ENCODE measurements around the gene NFASC. TPM values are rescaled to one million over a fixed set of nuclear protein-coding genes. Genes with fewer than 3 reads are reported as not detected.

Gene NFASC
- total RNA-seq, 2 donors from 2014 or later = 0.11 to 1.8 TPM

- no peak for ATAC-seq
- Mint-ChIP-seq H3K9me3 (no peaks in the 10 kb centered on the region), H3K27ac (no peak overlapping the region), H3K36me3 (no peaks in the 10 kb centered on the region)
- DNase-seq (ENCODE audit: low spot score in 2 of 2) = no peak
Measured at GRCh38 chr1:204958317-204959307, 88.0 kb downstream of the NFASC start.

- H3K9me3 Mint-ChIP-seq = no peaks in the 10 kb centered on the region
- H3K36me3 Mint-ChIP-seq = no peaks in the 10 kb centered on the region
- H3K27ac Mint-ChIP-seq = no peak overlapping the region
- no peak for DNase-seq (ENCODE audit: low spot score in 2 of 2)
- no peak for ATAC-seq
Measured at GRCh38 chr1:204959374-204959773, 88.7 kb downstream of the NFASC start.

DNA sequence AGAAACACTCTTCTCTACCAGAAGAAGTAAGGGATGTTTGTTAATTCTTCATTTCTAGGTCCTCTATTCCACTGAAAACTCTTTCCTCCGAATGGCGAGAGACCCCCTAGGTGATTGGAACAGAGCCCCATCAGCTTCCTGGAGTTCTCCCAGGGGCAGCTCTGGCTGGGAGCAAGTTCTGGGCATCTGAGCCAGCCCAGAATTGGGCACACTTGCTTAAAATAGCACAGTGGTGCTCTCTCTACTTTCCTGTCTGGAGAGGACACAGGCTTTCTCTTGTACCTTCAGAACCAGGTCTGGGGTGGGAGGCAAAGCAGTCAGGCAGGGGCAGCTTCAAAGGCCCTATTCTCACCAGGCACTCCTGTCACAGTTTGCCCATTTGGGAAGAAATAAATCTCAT, 89.2 kb downstream of the NFASC start:
- no peak overlapping the region for H3K27ac Mint-ChIP-seq
- no peaks in the 10 kb centered on the region for H3K9me3 Mint-ChIP-seq
- no peak for ATAC-seq
- no peak for DNase-seq (ENCODE audit: low spot score in 2 of 2)
- H3K36me3 Mint-ChIP-seq = no peaks in the 10 kb centered on the region

GRCh38 chr1:204960306-204961125, 89.9 kb downstream of the NFASC start:
- no peaks in the 10 kb centered on the region for H3K36me3 Mint-ChIP-seq

GRCh38 chr1:204961765-204962419, 91.2 kb downstream of the NFASC start:
- no peak overlapping the region for H3K27ac Mint-ChIP-seq
- no peak for ATAC-seq
- H3K9me3 Mint-ChIP-seq = no peaks in the 10 kb centered on the region

More at GRCh38 chr1:204960306-204961125, 89.9 kb downstream of the NFASC start:
- H3K9me3 Mint-ChIP-seq = no peaks in the 10 kb centered on the region
- H3K27ac Mint-ChIP-seq = peak overlapping the region in 1 of 2 donors; percentile 25
- ATAC-seq (no peak), DNase-seq (ENCODE audit: low spot score in 2 of 2) (no peak)

DNA sequence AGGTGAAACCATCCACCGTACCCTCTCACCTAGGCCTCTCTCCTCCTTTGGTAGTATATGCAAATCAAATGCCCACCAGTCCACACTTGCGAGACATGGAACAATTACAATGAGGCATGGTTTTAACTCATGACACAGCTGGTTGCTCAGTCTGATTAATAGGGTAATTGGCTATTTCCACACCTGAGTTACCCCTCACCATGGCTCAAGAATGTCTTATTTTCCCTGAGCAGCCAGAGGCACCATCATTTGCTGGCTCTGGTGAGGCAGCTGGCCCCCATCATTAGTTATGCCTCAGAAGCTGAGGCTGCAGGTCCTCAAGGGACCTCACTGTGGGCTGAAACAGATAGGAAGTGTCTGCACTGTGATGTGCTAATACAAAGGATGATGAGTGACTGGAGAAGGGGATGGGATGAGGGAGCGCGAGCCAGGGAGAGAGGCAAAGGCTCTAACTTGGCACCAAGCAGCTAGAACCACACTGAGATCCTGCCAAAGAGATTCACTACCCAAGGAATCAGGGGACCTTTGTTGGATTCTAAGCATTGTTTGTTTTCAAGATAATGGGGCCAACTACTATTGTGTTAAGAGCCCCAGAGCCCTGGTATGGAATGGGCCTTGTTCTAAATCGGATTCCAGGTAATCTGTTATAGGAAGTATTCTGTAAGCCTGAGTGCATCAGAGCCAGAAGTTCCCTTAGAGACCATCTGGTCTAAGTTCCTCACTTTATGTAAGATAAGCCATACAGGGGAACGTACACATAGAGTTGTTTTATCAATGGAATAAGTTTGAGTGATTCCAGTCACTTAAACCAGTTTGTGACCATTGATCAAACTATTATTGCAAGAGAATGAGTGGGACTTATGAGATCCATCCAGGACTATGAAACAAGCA, 92.3 kb downstream of the NFASC start:
- ATAC-seq = no peak
- Mint-ChIP-seq H3K9me3 (no peaks in the 10 kb centered on the region), H3K36me3 (no peaks in the 10 kb centered on the region), H3K27ac (no peak overlapping the region)
- DNase-seq (ENCODE audit: low spot score in 2 of 2) = no peak

More at GRCh38 chr1:204961765-204962419, 91.2 kb downstream of the NFASC start:
- H3K36me3 Mint-ChIP-seq = no peaks in the 10 kb centered on the region
- no peak for DNase-seq (ENCODE audit: low spot score in 2 of 2)

- Mint-ChIP-seq H3K27ac (no peak overlapping the region), H3K9me3 (no peaks in the 10 kb centered on the region), H3K36me3 (no peaks in the 10 kb centered on the region)
- DNase-seq (ENCODE audit: low spot score in 2 of 2) (no peak), ATAC-seq (no peak)
Measured at GRCh38 chr1:204967451-204967850, 96.8 kb downstream of the NFASC start.

DNA sequence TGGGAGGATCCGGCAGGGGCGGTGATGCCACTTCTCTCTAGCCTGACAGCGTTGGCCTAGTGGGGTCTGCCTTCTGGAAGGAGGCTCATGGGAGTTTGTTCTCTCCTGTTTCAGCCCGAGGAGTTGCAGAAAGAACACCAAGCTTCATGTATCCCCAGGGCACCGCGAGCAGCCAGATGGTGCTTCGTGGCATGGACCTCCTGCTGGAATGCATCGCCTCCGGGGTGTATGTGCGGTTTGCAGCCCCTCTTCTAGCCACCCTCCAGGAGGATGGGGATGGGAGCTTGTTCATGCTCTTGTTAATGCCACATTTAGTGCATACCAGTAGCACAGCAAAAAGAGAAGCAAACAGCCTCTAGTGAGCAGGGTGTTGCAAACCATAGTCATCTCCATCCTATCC, 97.5 kb downstream of the NFASC start:
- no peaks in the 10 kb centered on the region for H3K36me3 Mint-ChIP-seq
- no peak for ATAC-seq
- DNase-seq (ENCODE audit: low spot score in 2 of 2) = no peak
- no peak overlapping the region for H3K27ac Mint-ChIP-seq
- H3K9me3 Mint-ChIP-seq = no peaks in the 10 kb centered on the region

- H3K36me3 Mint-ChIP-seq = no peaks in the 10 kb centered on the region
- DNase-seq (ENCODE audit: low spot score in 2 of 2) (no peak), ATAC-seq (no peak)
- no peak overlapping the region for H3K27ac Mint-ChIP-seq
- H3K9me3 Mint-ChIP-seq = no peaks in the 10 kb centered on the region
Measured at GRCh38 chr1:204968951-204969350, 98.3 kb downstream of the NFASC start.

GRCh38 chr1:204970937-204971336, 100.3 kb downstream of the NFASC start:
- no peak overlapping the region for H3K27ac Mint-ChIP-seq
- no peaks in the 10 kb centered on the region for H3K36me3 Mint-ChIP-seq
- ATAC-seq (no peak), DNase-seq (ENCODE audit: low spot score in 2 of 2) (no peak)
- no peaks in the 10 kb centered on the region for H3K9me3 Mint-ChIP-seq

- Mint-ChIP-seq H3K9me3 (no peaks in the 10 kb centered on the region), H3K36me3 (no peaks in the 10 kb centered on the region), H3K27ac (no peak overlapping the region)
- DNase-seq (ENCODE audit: low spot score in 2 of 2) (no peak), ATAC-seq (peak in 1 of 2 donors; percentile 49)
Measured at GRCh38 chr1:204971517-204972336, 101.1 kb downstream of the NFASC start.

GRCh38 chr1:204972426-204972825, 101.8 kb downstream of the NFASC start:
- DNase-seq (ENCODE audit: low spot score in 2 of 2) (no peak), ATAC-seq (no peak)
- H3K36me3 Mint-ChIP-seq = no peaks in the 10 kb centered on the region
- H3K27ac Mint-ChIP-seq = no peak overlapping the region
- no peaks in the 10 kb centered on the region for H3K9me3 Mint-ChIP-seq

GRCh38 chr1:204973449-204973848, 102.8 kb downstream of the NFASC start:
- ATAC-seq = no peak
- DNase-seq (ENCODE audit: low spot score in 2 of 2) = no peak
- Mint-ChIP-seq H3K36me3 (no peaks in the 10 kb centered on the region), H3K9me3 (no peaks in the 10 kb centered on the region), H3K27ac (peak overlapping the region in 1 of 2 donors; percentile 7)

DNA sequence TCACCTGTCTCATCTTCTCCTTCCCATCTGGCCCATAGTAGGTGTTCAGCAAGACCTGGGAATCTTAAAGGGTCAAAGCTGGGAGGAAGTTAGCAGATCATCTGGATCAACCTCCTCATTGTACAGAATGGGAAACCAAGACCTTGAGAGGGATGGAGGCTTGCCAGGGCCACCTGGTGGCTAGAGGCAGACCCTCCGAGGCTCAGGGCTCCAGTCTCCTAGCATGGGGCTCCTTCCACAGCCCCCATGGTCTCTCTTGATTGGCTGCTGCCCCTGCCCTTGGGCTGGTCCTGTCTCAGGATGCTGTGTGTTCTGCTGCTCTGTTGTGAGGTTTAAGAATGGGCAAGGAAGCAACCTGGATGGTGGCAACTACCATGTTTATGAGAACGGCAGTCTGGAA, 103.7 kb downstream of the NFASC start:
- H3K27ac Mint-ChIP-seq = no peak overlapping the region
- no peaks in the 10 kb centered on the region for H3K36me3 Mint-ChIP-seq
- H3K9me3 Mint-ChIP-seq = no peaks in the 10 kb centered on the region
- DNase-seq (ENCODE audit: low spot score in 2 of 2) (no peak), ATAC-seq (no peak)

DNA sequence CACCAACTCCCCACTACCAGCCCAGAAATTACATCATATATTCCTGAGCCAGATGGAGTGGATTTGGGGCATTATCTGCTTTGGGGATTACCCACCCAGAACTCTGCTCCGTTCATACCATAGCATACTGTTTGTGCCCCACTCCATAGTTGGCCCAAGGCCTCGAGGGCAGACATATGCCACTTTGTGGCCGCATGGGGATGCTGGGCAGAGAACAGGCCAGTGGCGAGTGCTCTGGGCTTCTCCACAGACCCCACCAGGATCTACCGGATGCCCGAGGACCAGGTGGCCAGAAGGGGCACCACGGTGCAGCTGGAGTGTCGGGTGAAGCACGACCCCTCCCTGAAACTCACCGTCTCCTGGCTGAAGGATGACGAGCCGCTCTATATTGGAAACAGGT, 104.4 kb downstream of the NFASC start:
- ATAC-seq = no peak
- no peak for DNase-seq (ENCODE audit: low spot score in 2 of 2)
- Mint-ChIP-seq H3K9me3 (no peaks in the 10 kb centered on the region), H3K36me3 (no peaks in the 10 kb centered on the region), H3K27ac (no peak overlapping the region)
